Lower lobe of right lung (tissue), 2 donors: Measurements from ENCODE around the gene TRAPPC3L. TPM values are rescaled to one million over a fixed set of nuclear protein-coding genes. Genes with fewer than 3 reads are reported as not detected.

Experiments
- ATAC-seq, 2 donors: fragments of 200-7000 bp; cut with Tn5 transposase; one replicate each; pipeline ENCODE4 v1.9.1; 2020 to 2022; ENCODE audit warnings: mild to moderate bottlenecking in 2 of 2, moderate library complexity in 2 of 2
- DNase-seq: peaks from one replicate; pipeline ENCODE4 v3.0.0-alpha.2; 2020
- H3K27ac ChIP-seq: fragments of 200-600 bp; one replicate; pipeline ENCODE4 v1.8.0; 2022
- H3K27me3 ChIP-seq: fragments of 200-600 bp; one replicate; pipeline ENCODE4 v1.8.0; 2022; ENCODE audit warnings: low read depth
- H3K36me3 ChIP-seq: fragments of 200-600 bp; one replicate; pipeline ENCODE4 v1.8.0; 2022; ENCODE audit warnings: mild to moderate bottlenecking
- H3K4me1 ChIP-seq: fragments of 200-600 bp; one replicate; pipeline ENCODE4 v1.8.0; 2022
- H3K4me3 ChIP-seq: fragments of 200-600 bp; one replicate; pipeline ENCODE4 v1.8.0; 2022; ENCODE audit warnings: mild to moderate bottlenecking
- H3K9me3 ChIP-seq: fragments of 200-600 bp; one replicate; pipeline ENCODE4 v1.8.0; 2022
- intact Hi-C: fragments of 100-400 bp; cut with DNase I; formaldehyde crosslinking; loops from one replicate; pipeline ENCODE4 v1.11.0; 2022
- total RNA-seq: library from RNA; stranded (reverse); fragmentation: NEBNext Ultra II Directional; extraction: Animal tissue kit (Norgen Biotek cat#: 25700); gene quantifications from one replicate; pipeline ENCODE4 v1.2.1, GENCODE V29; 2021
- TF ChIP-seq, protein P1 (sequence below): fragments of 200-600 bp; IDR thresholded peaks from one replicate; pipeline ENCODE4 v1.8.0; 2022; ENCODE audit warnings: antibody characterized with exemption, mild to moderate bottlenecking
- donor health status: DM: no; HTN: yes; CAD: no; lungs with severe emphysema.

Gene TRAPPC3L
- total RNA-seq, 1 donor from 2014 or later = not detected

GRCh38 chr6:116491610-116492330, 53.7 kb downstream of the TRAPPC3L start:
- Histone ChIP-seq H3K36me3 (no peaks in the 10 kb centered on the region), H3K27ac (no peak overlapping the region), H3K4me3 (no peak overlapping the region), H3K4me1 (no peaks in the 10 kb centered on the region), H3K9me3 (no peaks in the 10 kb centered on the region), H3K27me3 (no peaks in the 10 kb centered on the region)
- TF ChIP-seq, protein P1, sequence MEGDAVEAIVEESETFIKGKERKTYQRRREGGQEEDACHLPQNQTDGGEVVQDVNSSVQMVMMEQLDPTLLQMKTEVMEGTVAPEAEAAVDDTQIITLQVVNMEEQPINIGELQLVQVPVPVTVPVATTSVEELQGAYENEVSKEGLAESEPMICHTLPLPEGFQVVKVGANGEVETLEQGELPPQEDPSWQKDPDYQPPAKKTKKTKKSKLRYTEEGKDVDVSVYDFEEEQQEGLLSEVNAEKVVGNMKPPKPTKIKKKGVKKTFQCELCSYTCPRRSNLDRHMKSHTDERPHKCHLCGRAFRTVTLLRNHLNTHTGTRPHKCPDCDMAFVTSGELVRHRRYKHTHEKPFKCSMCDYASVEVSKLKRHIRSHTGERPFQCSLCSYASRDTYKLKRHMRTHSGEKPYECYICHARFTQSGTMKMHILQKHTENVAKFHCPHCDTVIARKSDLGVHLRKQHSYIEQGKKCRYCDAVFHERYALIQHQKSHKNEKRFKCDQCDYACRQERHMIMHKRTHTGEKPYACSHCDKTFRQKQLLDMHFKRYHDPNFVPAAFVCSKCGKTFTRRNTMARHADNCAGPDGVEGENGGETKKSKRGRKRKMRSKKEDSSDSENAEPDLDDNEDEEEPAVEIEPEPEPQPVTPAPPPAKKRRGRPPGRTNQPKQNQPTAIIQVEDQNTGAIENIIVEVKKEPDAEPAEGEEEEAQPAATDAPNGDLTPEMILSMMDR = no peak
- ATAC-seq (no peak), DNase-seq (no peak)
- intact Hi-C loops = no loop called here

GRCh38 chr6:116485559-116486184, 59.8 kb downstream of the TRAPPC3L start:
- Histone ChIP-seq H3K27ac (no peak overlapping the region), H3K9me3 (no peaks in the 10 kb centered on the region), H3K36me3 (no peaks in the 10 kb centered on the region), H3K27me3 (no peaks in the 10 kb centered on the region), H3K4me1 (no peaks in the 10 kb centered on the region), H3K4me3 (no peak overlapping the region)
- TF ChIP-seq, protein P1 = no peak
- no peak for ATAC-seq
- intact Hi-C loops = no loop called here
- DNase-seq = no peak

DNA sequence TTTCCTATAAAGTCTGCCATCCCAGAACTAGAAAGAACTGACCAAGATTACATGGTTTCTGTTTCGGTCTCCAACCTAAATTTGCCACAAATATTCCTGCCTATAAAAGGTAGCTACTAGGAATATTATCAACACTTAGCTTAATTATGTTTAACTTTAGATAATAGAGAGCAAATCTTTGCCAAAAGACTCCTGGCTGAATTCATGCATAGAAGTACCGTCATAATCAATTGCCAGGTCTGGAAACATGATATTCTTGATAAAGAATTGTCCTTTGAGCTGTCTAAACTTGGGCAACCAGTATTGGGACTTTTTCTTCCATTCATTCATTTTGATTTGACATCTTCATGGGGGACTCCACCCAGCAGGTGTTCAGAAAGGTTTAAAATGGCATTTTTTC, 61.9 kb downstream of the TRAPPC3L start:
- TF ChIP-seq, protein P1 = no peak
- H3K9me3 ChIP-seq = no peaks in the 10 kb centered on the region
- intact Hi-C loops = no loop called here
- no peak overlapping the region for H3K27ac ChIP-seq
- no peaks in the 10 kb centered on the region for H3K36me3 ChIP-seq
- no peaks in the 10 kb centered on the region for H3K27me3 ChIP-seq
- no peak for ATAC-seq
- H3K4me3 ChIP-seq = no peak overlapping the region
- no peak for DNase-seq
- no peaks in the 10 kb centered on the region for H3K4me1 ChIP-seq

- ATAC-seq = no peak
- Histone ChIP-seq H3K9me3 (no peaks in the 10 kb centered on the region), H3K4me3 (no peak overlapping the region), H3K36me3 (no peaks in the 10 kb centered on the region), H3K27ac (no peak overlapping the region), H3K27me3 (no peaks in the 10 kb centered on the region), H3K4me1 (no peaks in the 10 kb centered on the region)
- intact Hi-C loops = no loop called here
- TF ChIP-seq, protein P1 = no peak
- DNase-seq = no peak
Observed at GRCh38 chr6:116482780-116483179, 62.7 kb downstream of the TRAPPC3L start.

GRCh38 chr6:116476002-116476678, 69.3 kb downstream of the TRAPPC3L start:
- Histone ChIP-seq H3K27ac (peak overlapping the region; percentile 48), H3K4me3 (no peak overlapping the region)

More at GRCh38 chr6:116476002-116476678, 69.3 kb downstream of the TRAPPC3L start:
- Histone ChIP-seq H3K4me1 (peaks cover 4% of the 10 kb centered on the region), H3K36me3 (no peaks in the 10 kb centered on the region), H3K9me3 (no peaks in the 10 kb centered on the region), H3K27me3 (no peaks in the 10 kb centered on the region)
- DNase-seq = no peak
- intact Hi-C loops = no loop called here
- TF ChIP-seq, protein P1 = no peak
- peak; percentile 77 to 84 for ATAC-seq
